NCI-H748 (cell line): ENCODE data around the gene PRMT3.
A peak's percentile ranks its signal among the peaks of the same experiment; 100 is the strongest.
"Not testable (repeated sequence)": the region's sequence is repeated elsewhere in the genome, so short reads cannot be mapped to it uniquely, and the experiment has no call there.

Experiments
- DNase-seq: peaks from one replicate; lab custom pipeline; 2025; ENCODE audit not compliant: unreplicated experiment; lab: John Stamatoyannopoulos, UW

Gene PRMT3

DNA sequence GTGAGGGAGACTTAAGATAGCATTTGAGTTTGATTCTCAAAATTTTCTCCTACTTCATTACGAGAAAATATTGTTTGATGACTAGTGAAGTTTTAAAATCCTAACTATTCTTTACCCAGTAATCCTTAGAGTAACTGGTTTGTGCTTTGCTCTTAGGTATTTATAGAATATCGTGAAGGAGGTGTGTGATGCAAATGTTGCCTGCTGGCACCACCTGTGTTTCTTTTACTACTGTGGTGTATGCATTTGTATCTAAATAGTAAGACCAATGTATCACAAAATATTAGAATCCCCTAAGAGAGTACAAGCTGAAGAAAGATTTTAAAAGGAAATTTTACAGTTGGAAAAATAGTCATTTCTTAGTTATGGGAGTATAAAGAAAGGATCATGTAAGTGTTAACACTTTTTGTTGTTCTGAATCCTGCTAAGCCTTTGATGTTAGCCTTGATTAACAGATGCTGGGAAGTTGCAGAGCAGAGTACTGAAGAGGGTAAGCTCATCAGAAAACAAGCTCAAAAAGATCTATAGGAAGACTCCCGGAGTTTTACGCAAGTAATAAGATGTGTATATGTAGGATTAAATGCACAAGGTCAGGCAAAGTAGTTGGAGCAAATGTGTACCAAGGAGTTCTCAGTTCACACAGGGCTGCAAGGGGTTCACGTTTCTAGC, 109.7 kb downstream of the PRMT3 start:
- no peak for DNase-seq

DNA sequence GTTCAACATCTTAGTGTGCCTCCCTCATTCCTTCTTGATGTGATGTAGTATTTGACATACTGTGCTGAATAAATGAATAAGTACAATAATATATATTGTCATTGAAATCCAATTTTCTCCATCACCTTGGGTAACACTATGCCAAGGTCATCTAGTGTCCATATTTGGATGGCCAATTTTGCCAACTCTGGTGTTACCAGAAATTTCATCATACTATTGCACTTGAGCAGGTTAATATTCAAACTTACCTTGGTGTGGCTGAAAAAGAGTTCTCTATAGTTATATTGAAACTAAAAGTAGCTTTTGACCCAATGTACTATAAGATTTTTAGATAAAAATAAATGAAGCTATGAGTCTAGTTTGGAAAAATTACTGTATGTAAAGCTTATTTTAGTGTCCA, 113.7 kb downstream of the PRMT3 start:
- no peak for DNase-seq

DNA sequence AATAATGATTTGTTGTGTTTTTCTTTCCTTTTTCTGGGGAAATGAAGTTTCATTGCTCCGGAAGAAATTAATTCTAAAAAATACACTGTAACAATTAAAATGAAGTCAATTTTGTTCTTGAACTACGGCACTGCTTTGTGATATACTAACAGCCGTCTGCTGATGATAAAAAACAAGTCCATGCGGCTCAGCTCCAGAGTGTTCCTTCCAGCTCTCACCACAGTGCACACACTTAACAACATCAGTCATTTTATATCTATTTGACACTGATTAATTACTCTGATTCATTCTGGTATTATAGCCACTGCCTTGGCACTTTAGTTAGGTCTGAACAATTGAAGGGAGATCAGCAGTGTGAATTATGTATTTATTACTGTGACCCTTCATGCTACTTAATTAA, 114.5 kb downstream of the PRMT3 start:
- DNase-seq, result peak; percentile 78

DNA sequence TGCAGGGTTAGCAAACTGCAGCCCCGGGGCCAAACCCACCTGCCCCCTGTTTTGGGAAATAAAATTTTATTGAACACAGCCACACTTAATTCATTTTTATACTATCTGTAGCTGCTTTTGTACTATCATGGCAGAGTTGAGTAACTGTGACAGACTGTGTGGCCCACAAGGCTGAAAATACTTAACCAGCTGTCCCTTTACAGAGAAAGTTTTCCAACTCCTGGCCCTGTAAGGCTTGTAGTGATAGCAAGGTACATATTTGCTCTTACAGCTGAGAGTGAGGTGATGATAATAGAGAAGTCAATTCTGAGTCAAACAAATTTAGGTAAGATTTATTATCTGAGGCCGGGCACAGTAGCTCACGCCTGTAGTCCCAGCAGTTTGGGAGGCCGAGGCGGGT, 124.5 kb downstream of the PRMT3 start:
- peak; percentile 68 for DNase-seq

DNA sequence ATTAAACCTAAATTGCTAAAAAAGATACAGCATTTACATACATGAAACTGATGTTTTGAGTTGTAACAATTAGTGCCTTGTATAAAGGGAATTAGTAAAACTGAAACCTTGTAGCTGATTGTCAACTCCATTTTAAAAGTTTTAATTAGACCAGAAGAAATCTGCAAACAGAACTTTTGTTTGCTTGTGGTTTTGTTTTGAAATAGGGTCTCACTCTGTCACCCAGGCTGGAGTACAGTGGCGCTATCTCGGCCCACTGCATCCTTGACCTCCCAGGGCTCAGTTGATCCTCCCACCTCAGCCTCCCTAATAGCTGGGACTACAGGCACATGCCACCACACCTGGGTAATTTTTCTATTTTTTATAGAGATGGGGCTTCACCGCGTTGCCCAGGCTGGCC, 125.4 kb downstream of the PRMT3 start:
- no peak for DNase-seq

DNA sequence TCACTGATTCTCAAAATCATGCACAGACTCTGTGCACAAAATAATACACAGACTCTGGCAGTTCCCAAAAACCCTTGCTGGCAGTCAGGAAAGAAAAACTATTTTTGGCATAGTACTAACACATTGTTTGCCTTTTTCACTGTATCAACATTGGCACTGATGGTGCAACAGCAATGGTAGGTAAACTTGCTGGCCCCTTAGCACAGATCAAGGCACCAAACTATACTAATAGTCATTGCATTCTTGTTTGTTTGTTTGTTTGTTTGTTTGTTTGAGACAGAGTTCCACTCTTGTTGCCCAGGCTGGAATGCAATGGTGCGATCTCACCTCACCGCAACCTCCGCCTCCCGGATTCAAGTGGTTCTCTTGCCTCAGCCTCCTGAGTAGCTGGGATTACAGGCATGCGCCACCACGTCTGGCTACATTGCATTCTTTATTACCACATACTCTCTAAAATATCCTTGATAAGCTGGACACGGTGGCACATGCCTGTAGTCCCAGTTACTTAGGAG, 130.9 kb downstream of the PRMT3 start:
- DNase-seq, result no peak

DNA sequence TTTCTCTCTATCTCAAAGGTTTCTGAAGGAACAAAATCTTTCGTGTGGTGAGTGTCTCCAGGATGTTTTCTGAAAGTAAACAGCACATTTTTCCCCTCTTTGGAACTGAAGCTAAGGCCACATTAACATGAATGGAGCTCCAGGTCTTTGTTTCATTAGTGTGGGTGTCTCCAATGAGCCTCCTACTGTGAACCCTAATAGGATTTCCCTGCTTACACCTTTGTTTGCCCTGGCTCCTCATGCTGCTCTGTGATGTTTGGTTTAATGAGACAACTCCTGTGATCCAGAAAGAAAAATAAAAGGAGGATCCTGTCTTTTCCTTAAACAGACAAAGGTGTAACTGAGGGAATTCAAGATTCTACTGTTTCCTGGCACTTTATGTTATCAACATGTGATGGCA, 135.0 kb downstream of the PRMT3 start:
- DNase-seq, result peak; percentile 27

DNA sequence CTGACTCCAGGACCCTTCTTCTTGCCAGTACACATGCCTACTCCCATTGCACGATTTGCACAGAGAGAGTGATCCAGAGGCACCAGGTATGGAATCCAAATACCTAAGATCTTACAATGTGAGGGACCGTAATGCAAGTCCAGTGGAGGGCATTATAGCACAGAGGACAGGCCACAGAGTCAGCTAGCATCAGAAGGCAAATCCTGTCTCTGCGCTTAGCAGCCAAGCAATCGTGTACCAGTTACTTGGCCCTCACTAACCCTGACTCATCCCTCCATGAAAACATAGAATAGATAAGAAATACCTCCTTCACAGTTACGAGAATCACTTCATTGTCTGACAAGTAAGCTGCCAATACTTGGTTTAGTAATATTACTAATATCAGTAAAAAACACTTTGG, 142.2 kb downstream of the PRMT3 start:
- DNase-seq, result no peak

DNA sequence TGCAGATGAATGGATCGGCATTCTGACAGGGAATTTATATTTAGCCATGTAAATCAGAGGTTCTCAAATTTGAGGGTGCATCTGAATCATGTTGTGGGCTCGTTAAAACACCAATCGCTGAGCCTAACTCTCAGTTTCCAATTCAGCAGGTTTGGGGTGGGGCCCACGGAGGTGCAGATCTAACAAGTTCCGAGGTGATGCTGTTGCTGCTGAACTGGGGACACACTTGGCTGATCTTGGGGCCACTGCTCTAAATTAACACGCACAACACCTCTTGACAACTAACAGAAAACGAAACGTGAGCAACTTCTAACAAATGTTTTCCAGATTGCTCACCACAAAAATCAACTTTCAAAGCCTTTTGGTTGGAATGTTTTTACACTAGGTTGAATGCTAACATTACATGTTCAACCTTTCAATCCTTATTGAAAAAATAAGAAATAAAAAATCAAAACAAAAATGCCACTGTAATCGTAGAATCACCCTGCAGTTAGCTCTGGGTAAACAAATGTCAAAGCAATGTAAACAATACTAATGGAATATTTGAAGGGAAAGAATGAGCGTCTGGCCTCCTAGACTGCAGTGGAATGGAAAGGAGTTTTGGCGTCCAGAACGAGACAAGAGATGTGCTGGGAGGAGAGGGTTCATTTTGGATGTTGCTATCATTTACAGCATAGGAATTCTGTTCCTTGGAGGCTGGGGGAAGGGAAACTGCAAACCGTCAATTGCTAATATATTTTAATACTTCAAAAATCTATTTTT, 143.6 kb downstream of the PRMT3 start:
- DNase-seq, result peak; percentile 44

DNA sequence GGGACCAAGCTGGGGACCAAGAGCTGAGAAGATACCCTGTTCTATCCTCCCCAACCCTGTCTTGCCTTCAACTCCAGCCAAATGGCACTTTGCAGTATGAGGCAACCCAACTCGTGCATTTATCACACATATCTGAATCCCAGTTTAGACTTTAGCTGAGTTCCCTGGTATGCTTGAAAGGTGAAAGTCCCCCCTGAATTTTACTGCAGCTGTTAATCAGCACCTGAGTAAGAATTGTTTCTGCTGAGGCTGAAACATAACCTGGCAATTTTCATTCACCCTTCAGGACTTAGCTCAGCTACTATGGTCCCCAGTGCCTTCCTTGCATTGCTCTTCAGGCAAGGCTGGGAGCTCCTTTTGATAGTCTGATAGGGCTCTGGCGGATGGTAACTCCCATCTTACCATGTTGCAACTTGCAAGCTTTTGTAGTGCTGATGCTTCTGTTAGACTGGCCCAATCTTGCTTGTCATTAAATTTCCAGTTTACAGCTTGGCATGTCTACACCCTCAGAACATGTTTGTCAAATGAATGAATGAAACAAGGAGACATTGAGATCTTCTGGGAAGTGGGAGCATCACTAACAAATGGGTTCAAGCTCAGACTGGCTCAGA, 147.9 kb downstream of the PRMT3 start:
- no peak for DNase-seq

DNA sequence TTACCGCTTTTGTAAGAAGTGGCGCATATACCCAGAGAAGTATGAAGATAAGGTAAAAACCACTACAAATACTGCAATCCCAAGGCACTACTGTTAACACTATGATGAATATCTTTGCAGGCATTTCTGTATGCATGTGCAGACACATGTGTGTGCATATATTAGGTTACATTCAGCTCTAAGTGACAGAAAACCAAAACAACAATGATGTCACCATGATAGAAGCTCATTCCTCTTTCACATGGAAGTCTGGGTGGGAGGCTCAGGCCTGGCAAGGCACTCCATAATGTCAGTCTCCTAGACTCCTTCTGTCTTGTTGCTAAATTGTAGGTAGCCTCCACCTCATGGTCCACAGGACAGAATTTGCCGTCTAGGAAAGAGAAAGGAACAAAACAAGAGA, 148.8 kb downstream of the PRMT3 start:
- DNase-seq, result no peak

DNA sequence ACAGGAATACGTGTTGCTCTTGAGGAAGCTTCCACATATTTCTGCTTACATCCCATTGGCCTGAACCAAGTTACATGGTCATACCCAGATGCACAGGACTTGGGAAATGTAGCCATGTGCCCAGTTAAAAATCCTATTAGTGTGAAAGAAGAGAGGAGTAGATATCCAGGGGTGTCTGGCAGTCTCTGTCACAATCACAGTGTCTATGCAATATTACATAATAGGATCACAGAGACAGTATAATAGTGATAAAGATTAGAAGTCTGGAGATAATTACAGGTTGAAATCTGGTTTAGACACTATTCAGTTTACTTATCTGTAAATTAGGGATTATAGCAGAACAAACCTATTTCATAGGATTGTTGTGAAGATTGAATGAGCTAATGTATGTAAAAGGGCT, 149.3 kb downstream of the PRMT3 start:
- DNase-seq, result no peak

DNA sequence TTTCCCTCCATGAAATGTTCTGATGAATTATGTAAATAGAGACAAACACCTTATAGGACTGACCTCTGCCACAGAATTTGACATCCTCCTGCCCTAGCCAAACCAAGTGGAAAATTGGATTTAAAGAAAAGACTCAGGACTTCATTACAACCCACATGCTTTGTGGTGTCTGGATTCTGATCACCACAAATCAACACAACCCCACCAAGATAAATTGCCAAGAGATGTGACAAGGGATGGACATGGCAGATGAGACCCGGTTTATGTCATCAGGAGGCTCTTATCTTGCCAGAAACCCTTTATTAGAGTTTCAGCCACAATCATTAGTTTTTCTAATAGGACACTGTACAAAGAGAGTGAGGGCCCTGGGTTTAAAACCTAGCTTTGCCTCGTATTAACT, 154.0 kb downstream of the PRMT3 start:
- no peak for DNase-seq

DNA sequence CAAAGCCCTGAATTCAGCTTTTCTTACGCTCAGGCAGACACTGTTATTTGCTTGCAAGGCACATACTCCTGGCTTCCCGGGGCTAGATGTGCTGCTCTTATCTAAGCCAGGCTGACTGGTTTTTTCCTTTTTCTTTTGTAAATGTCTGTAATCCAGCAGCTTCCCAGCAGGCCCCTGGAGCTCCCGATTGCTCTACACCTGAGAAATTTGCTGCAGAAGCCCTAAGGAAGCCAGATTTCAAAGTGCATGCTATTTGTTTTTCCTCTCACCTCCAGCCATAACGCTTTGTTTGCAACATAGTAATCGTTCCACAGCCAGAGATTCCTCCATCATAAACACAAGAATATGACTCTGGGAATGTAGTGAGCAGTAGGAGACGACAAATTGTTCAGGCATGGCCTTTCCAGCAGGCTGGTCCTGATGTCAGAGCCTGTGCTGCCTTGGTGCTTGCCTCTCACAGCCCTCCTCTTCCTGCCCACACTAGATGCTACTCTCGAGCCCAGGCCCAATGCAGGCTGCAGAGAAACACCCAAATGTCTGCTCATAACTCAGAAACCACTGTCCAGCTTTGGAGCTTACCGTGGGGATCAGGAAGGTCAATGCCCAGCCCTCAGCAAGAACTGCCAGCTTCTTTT, 157.2 kb downstream of the PRMT3 start:
- no peak for DNase-seq

DNA sequence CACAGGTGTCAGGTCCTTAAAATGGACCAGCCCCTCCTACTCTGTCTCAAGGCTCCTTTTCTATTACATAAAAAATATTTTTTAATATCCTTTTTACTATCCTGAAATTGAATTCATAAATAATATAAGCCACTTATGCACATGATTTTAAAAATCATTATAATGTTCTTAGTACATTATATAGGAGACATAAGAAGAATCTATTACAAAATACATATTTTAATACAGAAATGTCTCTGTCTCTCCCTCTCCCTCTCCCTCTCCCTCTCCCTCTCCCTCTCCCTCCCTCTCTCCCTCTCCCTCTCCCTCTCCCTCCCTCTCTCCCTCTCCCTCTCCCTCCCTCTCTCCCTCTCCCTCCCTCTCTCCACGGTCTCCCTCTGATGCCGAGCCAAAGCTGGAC, 159.9 kb downstream of the PRMT3 start:
- DNase-seq, result no peak

DNA sequence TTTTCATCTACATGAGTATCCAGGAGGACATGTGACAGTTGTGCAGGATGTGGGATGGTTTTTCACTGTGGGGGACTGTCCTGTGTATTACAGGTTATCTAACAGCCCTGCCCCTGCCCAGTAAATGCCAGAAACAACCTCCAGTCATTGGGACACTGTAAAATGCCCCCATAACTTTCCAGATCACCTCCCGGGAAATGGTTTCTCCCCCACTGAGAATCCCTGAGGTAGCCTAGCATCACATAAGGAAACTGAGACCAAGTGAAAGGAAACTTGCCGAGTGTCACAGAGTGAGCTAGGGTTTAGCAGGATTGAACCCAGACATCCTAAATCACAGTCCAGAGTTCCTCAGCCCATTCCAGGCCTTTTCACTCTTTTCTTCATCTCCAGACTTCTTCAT, 163.6 kb downstream of the PRMT3 start:
- no peak for DNase-seq

DNA sequence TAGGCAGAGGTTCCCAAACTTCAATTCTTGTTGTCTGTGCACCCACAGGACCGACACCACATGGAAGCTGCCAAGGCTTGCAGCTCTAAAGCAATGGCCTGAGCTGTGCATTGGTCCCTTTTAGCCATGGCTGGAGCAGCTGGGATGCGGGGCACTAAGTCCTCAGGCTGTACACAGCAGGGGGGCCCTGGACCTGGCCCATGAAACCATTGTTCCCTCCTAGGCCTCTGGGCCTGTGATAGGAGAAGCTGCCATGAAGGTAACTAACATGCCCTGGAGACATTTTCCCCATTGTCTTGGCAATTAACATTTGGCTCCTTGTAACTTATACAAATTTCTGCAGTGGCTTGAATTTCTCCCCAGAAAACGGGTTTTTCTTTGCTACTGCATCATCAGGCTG, 168.3 kb downstream of the PRMT3 start:
- DNase-seq, result no peak

DNA sequence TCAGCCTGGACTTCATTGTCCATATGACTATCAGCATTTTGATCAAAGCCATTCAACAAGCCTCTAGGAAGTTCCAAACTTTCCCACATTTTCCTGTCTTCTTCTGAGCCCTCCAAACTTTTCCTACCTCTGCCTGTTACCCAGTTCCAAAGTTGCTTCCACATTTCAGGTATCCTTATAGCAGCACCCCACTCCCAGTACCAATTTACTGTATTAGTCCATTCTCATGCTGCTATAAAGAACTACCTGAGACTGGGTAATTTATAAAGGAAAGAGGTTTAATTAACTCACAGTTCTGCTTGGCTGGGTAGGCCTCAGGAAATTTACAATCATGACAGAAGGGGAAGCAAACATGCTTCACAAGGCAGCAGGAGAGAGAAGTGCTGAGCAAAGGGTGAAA, 168.9 kb downstream of the PRMT3 start:
- not testable (repeated sequence) for DNase-seq

DNA sequence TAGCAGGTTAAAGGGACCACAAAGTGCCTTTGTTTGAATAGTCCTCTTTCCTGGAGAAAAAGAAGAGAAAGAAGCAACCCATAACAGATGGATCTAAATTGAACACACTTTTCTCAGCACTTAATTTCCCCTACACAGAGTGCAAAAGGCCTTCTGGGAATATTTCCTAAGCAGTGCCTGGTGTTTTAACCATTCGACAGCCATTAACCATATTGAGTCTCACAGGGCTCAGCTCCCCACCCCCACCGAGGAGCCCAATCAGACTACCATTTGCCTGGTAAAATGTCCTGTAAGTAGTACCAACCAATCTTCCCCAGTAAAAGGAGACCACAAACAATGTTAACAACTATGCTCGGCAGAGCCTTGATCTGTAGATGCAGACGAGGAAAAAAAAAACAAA, 171.2 kb downstream of the PRMT3 start:
- DNase-seq, result no peak
